Effector memory CD4-positive, alpha-beta T cell (primary cell): ENCODE measurements around the gene MRPS35.
"Not testable (repeated sequence)": the region's sequence is repeated elsewhere in the genome, so short reads cannot be mapped to it uniquely, and the experiment has no call there.

Experiments
- DNase-seq, 3 donors: peaks; one replicate each; pipeline ENCODE4 v3.0.0-alpha.2; 2020
- H3K27ac ChIP-seq: 2 replicates; pipeline ENCODE4 v1.7.0; 2013; ENCODE audit warnings: mild to moderate bottlenecking, low read length, moderate library complexity; ENCODE audit not compliant: insufficient read depth, poor library complexity, severe bottlenecking
- H3K27me3 ChIP-seq: replicated peaks from 2 replicates; pipeline ENCODE4 v1.7.0; 2013; ENCODE audit warnings: mild to moderate bottlenecking, low read length; ENCODE audit not compliant: insufficient read depth, control insufficient read depth, poor library complexity, severe bottlenecking
- H3K36me3 ChIP-seq: 2 replicates; pipeline ENCODE4 v1.7.0; 2013; ENCODE audit warnings: mild to moderate bottlenecking, low read length, moderate library complexity; ENCODE audit not compliant: control insufficient read depth, insufficient read depth
- H3K4me1 ChIP-seq: 2 replicates; pipeline ENCODE4 v1.7.0; 2013; ENCODE audit warnings: low read length, mild to moderate bottlenecking; ENCODE audit not compliant: control insufficient read depth, insufficient read depth, poor library complexity, severe bottlenecking
- H3K4me3 ChIP-seq: 2 replicates; pipeline ENCODE4 v1.7.0; 2013; ENCODE audit warnings: low read length, low read depth, mild to moderate bottlenecking; ENCODE audit not compliant: insufficient read depth, poor library complexity, severe bottlenecking
- H3K9me3 ChIP-seq: 2 replicates; pipeline ENCODE4 v1.7.0; 2013; ENCODE audit warnings: mild to moderate bottlenecking, low read length, moderate library complexity; ENCODE audit not compliant: control insufficient read depth

The MRPS35 gene

GRCh38 chr12:27733791-27734190, 23.2 kb downstream of the MRPS35 start:
- no peak overlapping the region for H3K27ac ChIP-seq
- H3K9me3 ChIP-seq: no peaks in the 10 kb centered on the region
- H3K27me3 ChIP-seq: no peaks in the 10 kb centered on the region
- DNase-seq: no peak
- no peak overlapping the region for H3K4me3 ChIP-seq
- H3K36me3 ChIP-seq: peaks cover 30% of the 10 kb centered on the region
- H3K4me1 ChIP-seq: no peaks in the 10 kb centered on the region

- not testable (repeated sequence) for H3K4me1 ChIP-seq, H3K27ac ChIP-seq, H3K27me3 ChIP-seq, DNase-seq, H3K9me3 ChIP-seq, H3K4me3 ChIP-seq
- H3K36me3 ChIP-seq: peaks cover 35% of the 10 kb centered on the region
These were observed 23.7 kb downstream of the MRPS35 start for GRCh38 chr12:27734321-27734720.

GRCh38 chr12:27743601-27744000, 33.0 kb downstream of the MRPS35 start:
- H3K4me3 ChIP-seq: no peak overlapping the region
- no peaks in the 10 kb centered on the region for H3K27me3 ChIP-seq
- H3K36me3 ChIP-seq: peaks cover 41% of the 10 kb centered on the region
- DNase-seq: no peak
- no peaks in the 10 kb centered on the region for H3K4me1 ChIP-seq
- no peaks in the 10 kb centered on the region for H3K9me3 ChIP-seq
- H3K27ac ChIP-seq: no peak overlapping the region

- not testable (repeated sequence) for DNase-seq, H3K4me1 ChIP-seq, H3K27ac ChIP-seq, H3K27me3 ChIP-seq, H3K4me3 ChIP-seq, H3K9me3 ChIP-seq
- H3K36me3 ChIP-seq: peaks cover 22% of the 10 kb centered on the region
These were observed 35.1 kb downstream of the MRPS35 start for GRCh38 chr12:27745734-27746133.

GRCh38 chr12:27747111-27747820, 36.6 kb downstream of the MRPS35 start:
- Histone ChIP-seq H3K27me3 (no peaks in the 10 kb centered on the region), H3K9me3 (no peaks in the 10 kb centered on the region), H3K4me1 (no peaks in the 10 kb centered on the region), H3K4me3 (no peak overlapping the region), H3K36me3 (peaks cover 16% of the 10 kb centered on the region), H3K27ac (no peak overlapping the region)
- DNase-seq: no peak

GRCh38 chr12:27751386-27752047, 40.9 kb downstream of the MRPS35 start:
- Histone ChIP-seq H3K4me3 (no peak overlapping the region), H3K9me3 (no peaks in the 10 kb centered on the region), H3K27ac (no peak overlapping the region), H3K4me1 (no peaks in the 10 kb centered on the region), H3K36me3 (peaks cover 12% of the 10 kb centered on the region), H3K27me3 (no peaks in the 10 kb centered on the region)
- DNase-seq: no peak

- Histone ChIP-seq H3K27ac (no peak overlapping the region), H3K9me3 (no peaks in the 10 kb centered on the region), H3K4me1 (no peaks in the 10 kb centered on the region), H3K36me3 (peaks cover 16% of the 10 kb centered on the region), H3K27me3 (no peaks in the 10 kb centered on the region), H3K4me3 (no peak overlapping the region)
- no peak for DNase-seq
These were observed 44.2 kb downstream of the MRPS35 start for GRCh38 chr12:27754795-27755194.

GRCh38 chr12:27756670-27757195, 46.1 kb downstream of the MRPS35 start:
- Histone ChIP-seq H3K27ac (no peak overlapping the region), H3K4me3 (no peak overlapping the region), H3K9me3 (no peaks in the 10 kb centered on the region), H3K36me3 (peaks cover 16% of the 10 kb centered on the region), H3K4me1 (no peaks in the 10 kb centered on the region), H3K27me3 (no peaks in the 10 kb centered on the region)
- no peak for DNase-seq

- Histone ChIP-seq H3K9me3 (no peaks in the 10 kb centered on the region), H3K36me3 (no peaks in the 10 kb centered on the region), H3K27me3 (no peaks in the 10 kb centered on the region), H3K4me1 (no peaks in the 10 kb centered on the region), H3K27ac (no peak overlapping the region), H3K4me3 (no peak overlapping the region)
- no peak for DNase-seq
These were observed 52.1 kb downstream of the MRPS35 start for GRCh38 chr12:27762757-27763156.

GRCh38 chr12:27766587-27766986, 56.0 kb downstream of the MRPS35 start:
- Histone ChIP-seq H3K27ac (no peak overlapping the region), H3K9me3 (no peaks in the 10 kb centered on the region), H3K36me3 (no peaks in the 10 kb centered on the region), H3K27me3 (no peaks in the 10 kb centered on the region), H3K4me1 (no peaks in the 10 kb centered on the region), H3K4me3 (no peak overlapping the region)
- DNase-seq: no peak
